ENCODE results near the gene VPS37C.
"Not testable (repeated sequence)": the region's sequence is repeated elsewhere in the genome, so short reads cannot be mapped to it uniquely, and the experiment has no call there.

Gene VPS37C

DNA sequence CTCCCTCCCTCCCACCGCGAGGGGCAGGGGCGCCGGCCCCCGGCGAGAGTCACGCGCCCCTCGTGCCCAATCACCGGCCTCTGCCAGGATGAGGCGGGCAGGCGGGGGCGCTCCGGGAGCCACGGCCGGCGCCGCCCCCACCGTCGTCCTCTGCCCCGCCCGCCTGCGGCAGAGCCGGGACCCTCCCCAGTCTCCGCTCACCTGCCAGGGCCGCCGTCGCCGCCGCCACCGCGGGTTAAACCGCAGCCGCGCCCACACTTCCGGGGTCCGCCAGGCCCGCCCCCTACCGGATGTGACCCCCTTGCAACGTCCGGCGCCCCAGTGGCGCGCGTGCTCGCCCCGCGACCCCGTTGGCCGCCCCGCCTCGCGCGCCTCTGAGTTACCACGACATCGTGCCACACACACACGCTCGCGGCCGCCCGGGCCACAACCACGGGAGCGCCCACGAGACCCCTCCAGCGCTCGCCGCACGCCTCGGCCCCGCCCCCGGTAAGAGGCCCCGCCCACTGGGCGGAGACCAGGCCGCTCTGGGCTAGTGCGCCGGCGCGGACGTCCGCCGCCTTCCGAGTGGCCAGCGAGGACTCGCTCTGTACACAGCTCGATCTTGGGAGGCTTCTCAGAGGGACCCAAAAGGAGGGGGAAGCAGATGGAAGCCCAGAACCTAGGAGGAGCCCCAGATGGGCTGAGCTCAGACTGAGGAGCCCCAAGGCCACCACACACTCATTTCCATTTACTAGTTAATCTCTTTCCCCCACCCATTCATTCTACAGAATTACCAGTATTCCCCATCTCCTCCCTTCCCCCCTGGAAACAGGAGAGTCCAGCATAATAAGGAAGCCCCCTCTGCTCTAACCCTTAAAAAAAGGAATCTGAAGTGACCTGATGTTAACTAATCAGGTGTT, at the start of gene VPS37C:
Gene VPS37C, minus strand, starts transcription at position 237 of the 902 bp plus-strand sequence. CDS start 22,597 bp downstream, outside the sequence.
- Mint-ChIP-seq H3K9me3 (no peaks in the 10 kb centered on the region), H3K36me3 (ENCODE audit: insufficient read depth) (peaks cover 24% of the 10 kb centered on the region), H3K4me3 (peak within 1 kb of the TSS; percentile 82), H3K27me3 (no peaks in the 10 kb centered on the region), H3K4me1 (peaks cover 38% of the 10 kb centered on the region), H3K27ac (ENCODE audit: low read depth) (peak within 1 kb of the TSS; percentile 95)
- DNase-seq (ENCODE audit: low spot score in 2 of 2) (peak; percentile 90 to 92), ATAC-seq (replicated peaks; ENCODE audit: extremely low read depth, poor library complexity, severe bottlenecking) (peak; percentile 72)

- not testable (repeated sequence) for ATAC-seq (replicated peaks; ENCODE audit: extremely low read depth, poor library complexity, severe bottlenecking); DNase-seq (ENCODE audit: low spot score in 2 of 2); H3K27ac Mint-ChIP-seq (ENCODE audit: low read depth); H3K36me3 Mint-ChIP-seq (ENCODE audit: insufficient read depth); H3K4me3 Mint-ChIP-seq; H3K9me3 Mint-ChIP-seq; H3K27me3 Mint-ChIP-seq; H3K4me1 Mint-ChIP-seq
Observed at GRCh38 chr11:61210629-61211028, 49.4 kb upstream of the VPS37C start.

- H3K36me3 Mint-ChIP-seq (ENCODE audit: insufficient read depth); DNase-seq (ENCODE audit: low spot score in 2 of 2); H3K4me3 Mint-ChIP-seq; ATAC-seq (replicated peaks; ENCODE audit: extremely low read depth, poor library complexity, severe bottlenecking); H3K27ac Mint-ChIP-seq (ENCODE audit: low read depth); H3K9me3 Mint-ChIP-seq; H3K4me1 Mint-ChIP-seq: not testable (repeated sequence)
- peaks cover 18% of the 10 kb centered on the region for H3K27me3 Mint-ChIP-seq
Observed at GRCh38 chr11:61207636-61208310, 46.5 kb upstream of the VPS37C start.

DNA sequence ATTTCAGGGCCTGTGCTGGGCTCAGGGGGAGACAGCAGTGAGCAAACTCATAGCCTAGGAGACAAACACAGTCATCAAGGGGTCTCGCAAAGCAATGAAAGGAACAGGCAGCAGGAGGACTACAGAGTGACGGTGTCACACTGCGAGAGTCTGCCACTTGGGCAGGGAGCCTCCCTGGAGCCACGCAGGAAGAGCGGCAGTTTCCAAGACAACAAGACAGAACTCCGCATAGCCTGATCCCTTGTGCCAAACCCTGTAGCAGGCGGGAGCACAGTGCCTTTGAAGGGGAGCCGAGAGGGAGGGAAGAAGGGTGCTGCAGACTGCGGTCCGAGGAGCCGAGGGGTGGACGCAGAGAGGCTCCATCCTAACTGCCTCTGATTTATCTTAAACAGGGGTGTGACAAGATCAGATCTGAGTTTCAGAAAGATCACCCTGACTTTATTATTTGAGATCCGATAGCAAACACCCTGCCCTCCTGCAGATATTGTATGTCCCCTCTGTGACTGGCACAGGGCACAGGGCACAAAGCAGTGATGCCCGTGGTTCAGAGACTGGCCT, 43.4 kb upstream of the VPS37C start:
- peaks cover 46% of the 10 kb centered on the region for H3K27me3 Mint-ChIP-seq
- not testable (repeated sequence) for H3K4me1 Mint-ChIP-seq; H3K36me3 Mint-ChIP-seq (ENCODE audit: insufficient read depth); H3K4me3 Mint-ChIP-seq; H3K9me3 Mint-ChIP-seq; ATAC-seq (replicated peaks; ENCODE audit: extremely low read depth, poor library complexity, severe bottlenecking); H3K27ac Mint-ChIP-seq (ENCODE audit: low read depth); DNase-seq (ENCODE audit: low spot score in 2 of 2)

DNA sequence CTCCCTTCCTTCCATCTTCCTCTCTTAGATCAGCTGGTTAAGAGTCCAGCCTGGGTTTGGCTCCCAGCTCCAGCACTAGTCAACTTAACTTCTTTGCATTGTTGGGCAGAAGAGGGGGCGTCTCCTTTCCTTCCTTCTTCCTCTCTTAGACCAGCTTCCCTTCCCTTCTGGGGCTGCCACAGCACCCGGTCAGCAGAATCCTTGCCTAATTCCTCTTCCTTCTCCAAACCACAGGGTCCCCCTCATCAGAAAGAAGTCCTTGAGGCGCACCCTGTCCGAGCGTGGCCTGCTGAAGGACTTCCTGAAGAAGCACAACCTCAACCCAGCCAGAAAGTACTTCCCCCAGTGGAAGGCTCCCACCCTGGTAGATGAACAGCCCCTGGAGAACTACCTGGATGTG, 42.6 kb upstream of the VPS37C start:
- not testable (repeated sequence) for DNase-seq (ENCODE audit: low spot score in 2 of 2); H3K36me3 Mint-ChIP-seq (ENCODE audit: insufficient read depth); H3K9me3 Mint-ChIP-seq; H3K4me3 Mint-ChIP-seq; H3K27ac Mint-ChIP-seq (ENCODE audit: low read depth); H3K4me1 Mint-ChIP-seq; ATAC-seq (replicated peaks; ENCODE audit: extremely low read depth, poor library complexity, severe bottlenecking)
- peaks cover 46% of the 10 kb centered on the region for H3K27me3 Mint-ChIP-seq

GRCh38 chr11:61202950-61203746, 41.9 kb upstream of the VPS37C start, which contains the start of gene PGA3:
Gene PGA3, plus strand, starts transcription at chr11:61203515. Its CDS starts 50 bp downstream, at chr11:61203565.
- not testable (repeated sequence) for DNase-seq (ENCODE audit: low spot score in 2 of 2); H3K36me3 Mint-ChIP-seq (ENCODE audit: insufficient read depth); H3K4me3 Mint-ChIP-seq; H3K4me1 Mint-ChIP-seq; ATAC-seq (replicated peaks; ENCODE audit: extremely low read depth, poor library complexity, severe bottlenecking); H3K27ac Mint-ChIP-seq (ENCODE audit: low read depth); H3K9me3 Mint-ChIP-seq
- H3K27me3 Mint-ChIP-seq, result peaks cover 46% of the 10 kb centered on the region

GRCh38 chr11:61201476-61201875, 40.2 kb upstream of the VPS37C start:
- Mint-ChIP-seq H3K9me3 (no peaks in the 10 kb centered on the region), H3K4me1 (no peaks in the 10 kb centered on the region), H3K27me3 (peaks cover 59% of the 10 kb centered on the region), H3K36me3 (ENCODE audit: insufficient read depth) (no peaks in the 10 kb centered on the region), H3K27ac (ENCODE audit: low read depth) (no peak overlapping the region), H3K4me3 (no peak overlapping the region)
- ATAC-seq (replicated peaks; ENCODE audit: extremely low read depth, poor library complexity, severe bottlenecking) (no peak), DNase-seq (ENCODE audit: low spot score in 2 of 2) (no peak)

GRCh38 chr11:61198948-61199523, 37.8 kb upstream of the VPS37C start:
- Mint-ChIP-seq H3K36me3 (ENCODE audit: insufficient read depth) (no peaks in the 10 kb centered on the region), H3K4me3 (no peak overlapping the region), H3K27me3 (peaks cover 75% of the 10 kb centered on the region), H3K4me1 (no peaks in the 10 kb centered on the region), H3K27ac (ENCODE audit: low read depth) (no peak overlapping the region), H3K9me3 (no peaks in the 10 kb centered on the region)
- DNase-seq (ENCODE audit: low spot score in 2 of 2), result no peak
- no peak for ATAC-seq (replicated peaks; ENCODE audit: extremely low read depth, poor library complexity, severe bottlenecking)

- H3K27ac Mint-ChIP-seq (ENCODE audit: low read depth), result no peak overlapping the region
Observed at GRCh38 chr11:61198361-61198760, 37.1 kb upstream of the VPS37C start.

GRCh38 chr11:61195719-61196118, 34.5 kb upstream of the VPS37C start:
- Mint-ChIP-seq H3K9me3 (no peaks in the 10 kb centered on the region), H3K4me1 (no peaks in the 10 kb centered on the region), H3K27ac (ENCODE audit: low read depth) (no peak overlapping the region), H3K27me3 (peaks cover 71% of the 10 kb centered on the region), H3K4me3 (no peak overlapping the region), H3K36me3 (ENCODE audit: insufficient read depth) (no peaks in the 10 kb centered on the region)
- DNase-seq (ENCODE audit: low spot score in 2 of 2) (no peak), ATAC-seq (replicated peaks; ENCODE audit: extremely low read depth, poor library complexity, severe bottlenecking) (no peak)

More at GRCh38 chr11:61198361-61198760, 37.1 kb upstream of the VPS37C start:
- DNase-seq (ENCODE audit: low spot score in 2 of 2), result no peak
- no peak for ATAC-seq (replicated peaks; ENCODE audit: extremely low read depth, poor library complexity, severe bottlenecking)
- Mint-ChIP-seq H3K9me3 (no peaks in the 10 kb centered on the region), H3K36me3 (ENCODE audit: insufficient read depth) (no peaks in the 10 kb centered on the region), H3K4me1 (no peaks in the 10 kb centered on the region), H3K4me3 (no peak overlapping the region), H3K27me3 (peaks cover 78% of the 10 kb centered on the region)

DNA sequence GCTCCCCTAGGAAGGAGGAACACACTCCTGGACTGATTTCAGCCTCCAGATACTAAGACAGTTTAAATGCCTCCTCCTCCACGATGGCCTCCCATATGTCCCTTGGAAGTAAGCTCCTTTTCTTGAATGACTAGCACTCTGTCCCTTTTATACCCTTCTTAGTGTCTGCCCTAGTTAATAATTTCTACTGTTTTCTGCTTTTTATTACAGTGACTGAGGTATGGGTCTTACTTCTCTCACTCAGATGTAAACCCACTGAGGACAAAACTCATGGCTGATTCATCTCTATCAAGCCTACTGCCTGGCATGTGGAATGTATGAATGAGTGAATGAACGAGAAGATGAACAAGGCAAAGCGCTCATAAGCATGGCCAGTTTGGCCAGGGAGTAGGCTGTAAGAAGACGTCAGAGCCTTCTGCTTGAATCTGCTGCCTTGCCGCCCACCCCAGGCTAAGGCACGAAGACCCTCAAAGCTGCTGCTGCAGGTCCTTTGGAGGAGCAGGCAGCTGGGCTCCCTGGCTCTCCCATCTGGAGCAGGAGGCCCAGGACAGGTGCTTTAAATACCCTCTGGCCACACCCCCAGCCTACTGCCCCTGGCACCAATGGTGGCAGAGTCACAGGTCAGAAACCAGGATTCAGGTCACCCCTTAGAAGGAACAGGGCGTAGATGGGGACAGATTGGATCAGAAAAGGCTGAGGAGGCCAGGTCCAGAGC, 33.9 kb upstream of the VPS37C start:
- Mint-ChIP-seq H3K4me1 (no peaks in the 10 kb centered on the region), H3K27ac (ENCODE audit: low read depth) (no peak overlapping the region), H3K36me3 (ENCODE audit: insufficient read depth) (no peaks in the 10 kb centered on the region), H3K4me3 (no peak overlapping the region), H3K27me3 (peaks cover 69% of the 10 kb centered on the region), H3K9me3 (no peaks in the 10 kb centered on the region)
- DNase-seq (ENCODE audit: low spot score in 2 of 2) (no peak), ATAC-seq (replicated peaks; ENCODE audit: extremely low read depth, poor library complexity, severe bottlenecking) (no peak)

Data from central memory CD8-positive, alpha-beta T cell (primary cell).